ENCODE measurements around the gene HIRA.
"Not testable (repeated sequence)": the region's sequence is repeated elsewhere in the genome, so short reads cannot be mapped to it uniquely, and the experiment has no call there.

HIRA gene

GRCh38 chr22:19320136-19320535 lies 111.4 kb downstream of the HIRA start:
- DNase-seq, result not testable (repeated sequence)

GRCh38 chr22:19319281-19319680 lies 112.3 kb downstream of the HIRA start:
- no peak for DNase-seq

- DNase-seq, result no peak
These were observed 113.7 kb downstream of the HIRA start for GRCh38 chr22:19317865-19318264.

GRCh38 chr22:19307872-19308271 lies 123.7 kb downstream of the HIRA start:
- DNase-seq, result no peak

- not testable (repeated sequence) for DNase-seq
These were observed 125.0 kb downstream of the HIRA start for GRCh38 chr22:19306535-19306934.

- no peak for DNase-seq
These were observed 127.0 kb downstream of the HIRA start for GRCh38 chr22:19304547-19304946.

- DNase-seq, result no peak
These were observed 127.7 kb downstream of the HIRA start for GRCh38 chr22:19303785-19304184.

- no peak for DNase-seq
These were observed 135.8 kb downstream of the HIRA start for GRCh38 chr22:19295733-19296132.

GRCh38 chr22:19292458-19293230 lies 138.9 kb downstream of the HIRA start:
- no peak for DNase-seq

- DNase-seq, result peak; percentile 60 to 72
These were observed 139.7 kb downstream of the HIRA start, which contains the start of gene CLTCL1 for GRCh38 chr22:19291580-19292457. Gene CLTCL1 (minus strand): TSS chr22:19291719. CDS start chr22:19291641, 78 bp downstream.

- DNase-seq, result peak; percentile 19 to 40
These were observed 140.3 kb downstream of the HIRA start for GRCh38 chr22:19291218-19291579.

GRCh38 chr22:19290400-19291217 lies 140.9 kb downstream of the HIRA start:
- peak; percentile 1 to 10 for DNase-seq

GRCh38 chr22:19289475-19290161 lies 141.9 kb downstream of the HIRA start:
- DNase-seq, result peak in 1 of 2 experiments; percentile 9

- no peak for DNase-seq
These were observed 143.6 kb downstream of the HIRA start for GRCh38 chr22:19287889-19288288.

GRCh38 chr22:19287076-19287707 lies 144.3 kb downstream of the HIRA start:
- DNase-seq, result no peak

GRCh38 chr22:19285831-19286230 lies 145.7 kb downstream of the HIRA start:
- DNase-seq, result no peak
